Heart left ventricle (tissue), 16 donors: ENCODE results near the gene GLA. TPM values are rescaled to one million over a fixed set of nuclear protein-coding genes. Genes with fewer than 3 reads are reported as not detected.
A peak's percentile ranks its signal among the peaks of the same experiment; 100 is the strongest.

Experiments used
- ATAC-seq, 4 donors: fragments of 200-7000 bp; cut with Tn5 transposase; one replicate each; pipeline ENCODE4 v1.9.1; 2020 to 2022; ENCODE audit warnings: moderate library complexity in 4 of 4, mild to moderate bottlenecking in 3 of 4, moderate number of reproducible peaks in 1 of 4
- DNase-seq, 5 donors: peaks; one replicate each; pipeline ENCODE4 v3.0.0-alpha.2; 2020
- H3K27ac ChIP-seq, 12 donors: fragments of 200-600 bp; sonication (generic) in 4 of 12; one replicate each; pipeline versions ENCODE4 v1.5.0 to v1.8.0; 2016 to 2022; ENCODE audit warnings: mild to moderate bottlenecking in 2 of 12
- H3K27me3 ChIP-seq, 9 donors: fragments of 200-600 bp; sonication (generic) in 2 of 9; one replicate each; pipeline versions ENCODE4 v1.5.1 to v1.8.0; 2016 to 2022; ENCODE audit warnings: mild to moderate bottlenecking in 3 of 9
- H3K36me3 ChIP-seq, 9 donors: fragments of 200-600 bp; sonication (generic) in 2 of 9; one replicate each; pipeline versions ENCODE4 v1.5.0 to v1.8.0; 2018 to 2022; ENCODE audit warnings: mild to moderate bottlenecking in 2 of 9
- H3K4me1 ChIP-seq, 12 donors: fragments of 200-600 bp; sonication (generic) in 4 of 12; one replicate each; pipeline versions ENCODE4 v1.5.0 to v1.8.0; 2016 to 2022; ENCODE audit warnings: mild to moderate bottlenecking in 3 of 12
- H3K4me3 ChIP-seq, 12 donors: fragments of 200-600 bp; sonication (generic) in 4 of 12; one replicate each; pipeline versions ENCODE4 v1.5.0 to v1.8.0; 2017 to 2022; ENCODE audit warnings: mild to moderate bottlenecking in 9 of 12, moderate library complexity in 4 of 12
- H3K9me3 ChIP-seq, 12 donors: fragments of 200-600 bp; sonication (generic) in 4 of 12; one replicate each; pipeline versions ENCODE4 v1.5.0 to v1.8.0; 2016 to 2022; ENCODE audit warnings: mild to moderate bottlenecking in 1 of 12
- CTCF ChIP-seq, 12 donors: fragments of 200-600 bp; sonication (generic) in 4 of 12; IDR thresholded peaks; one replicate each; pipeline versions ENCODE4 v1.5.0 to v1.8.0; 2018 to 2022; ENCODE audit warnings: antibody characterized with exemption in 12 of 12, mild to moderate bottlenecking in 5 of 12
- POLR2A ChIP-seq, 2 donors: fragments of 450-650 bp; IDR thresholded peaks; one replicate each; pipeline ENCODE4 v1.6.1; 2017; ENCODE audit warnings: antibody characterized with exemption in 2 of 2, mild to moderate bottlenecking in 2 of 2, moderate library complexity in 2 of 2
- WGBS, 4 donors: extraction: QIAGEN DNeasy Blood & Tissue Kit in 2 of 4; methylation state at CpG; one replicate each; pipeline versions ENCODE4 v1.1.5 to v1.1.7; 2013 to 2018; 5-methylcytosine and 5-hydroxymethylcytosine counted together
- intact Hi-C, 10 donors: fragments of 100-400 bp; cut with DNase I; formaldehyde crosslinking; loops; one replicate each; pipeline versions ENCODE4 v1.11.1 to v1.14.2; 2022
- long read RNA-seq, 3 donors: library from polyadenylated mRNA; unstranded; transcript quantifications; one replicate each; pipeline ENCODE4 v2.0.0, GENCODE V29; 2020 to 2021
- polyA plus RNA-seq, 2 donors: library from polyadenylated mRNA; stranded (reverse); fragments of 200-250 nt; gene quantifications; one replicate each; pipeline ENCODE4 v1.2.3, GENCODE V29; 2013
- total RNA-seq, 9 donors: library from RNA; depleted of rRNA in 2 of 9; stranded (reverse); fragments of >200 nt in 2 of 9; fragmentation: NEBNext Ultra II Directional in 3 of 9; extraction: Animal tissue kit (Norgen Biotek cat#: 25700) in 3 of 9; gene quantifications; one replicate each; pipeline versions ENCODE4 v1.1.0 to v1.2.4, GENCODE V29; 2016 to 2023
- donor health status: ischemic (EF 13 %, LVEDD 7.1; RV severe dilation, severe dysfunction).
- donor health status: healthy with polysubstance abuse.
- donor health status: DM: no; HTN: yes; CAD: no.
- donor health status: DM: no; HTN: no; CAD: no.
- donor health status: ischemic (EF 25% LVEDD 6.9; RV normal size, moderate dysfunction).
- donor health status: ischemic (EF 25% LVEDD 5.7; RV mildly dilated, moderate dysfunction).
- donor health status: healthy.
- donor health status: DM: yes; HTN: yes; CAD: no.
- donor health status: ischemic (EF 35%, LVEDD 5.7; RV mildly dilated, moderate dysfunction).
- donor health status: nonischemic (EF 11% LVEDD 7.7; RV severe dilation, severe dysfunction).
- donor health status: DM: yes; HTN: yes; CAD: no.
- donor health status: PGD.
- donor health status: ischemic (EF 29% LVEDD 5.4; RV normal size, mild dysfunction).
- donor health status: nonischemic (EF 23%, LVEDD 6.1; RV moderate dilation, normal function).

GLA gene
- total RNA-seq (10 to 100 TPM in 7 of 9 donors, 1 to 10 TPM in 2; 5.2 to 27.5 (median 11.1) TPM), polyA plus RNA-seq (10 to 100 TPM; 16.4 to 19.9 TPM)
- long read RNA-seq, donor 1, partial matches to known transcripts = 0 of 4 reads
- long read RNA-seq, donor 1, other reads (novel, unspliced or antisense) = 1 of 4 reads
- long read RNA-seq, donor 2, transcript GLA-204 (3 exons, 793 nt) = minor isoform, 7 of 37 reads
- long read RNA-seq, donor 2, transcript GLA-201 (7 exons, 1,318 nt) = major isoform, 27 of 37 reads
- long read RNA-seq, donor 2, partial matches to known transcripts = 0 of 37 reads
- long read RNA-seq, donor 2, other reads (novel, unspliced or antisense) = 3 of 37 reads
- long read RNA-seq, donor 3, transcript GLA-201 (7 exons, 1,318 nt) = major isoform, 8 of 10 reads
- long read RNA-seq, donor 3, partial matches to known transcripts = 1 of 10 reads
- long read RNA-seq, donor 3, other reads (novel, unspliced or antisense) = 0 of 10 reads

DNA sequence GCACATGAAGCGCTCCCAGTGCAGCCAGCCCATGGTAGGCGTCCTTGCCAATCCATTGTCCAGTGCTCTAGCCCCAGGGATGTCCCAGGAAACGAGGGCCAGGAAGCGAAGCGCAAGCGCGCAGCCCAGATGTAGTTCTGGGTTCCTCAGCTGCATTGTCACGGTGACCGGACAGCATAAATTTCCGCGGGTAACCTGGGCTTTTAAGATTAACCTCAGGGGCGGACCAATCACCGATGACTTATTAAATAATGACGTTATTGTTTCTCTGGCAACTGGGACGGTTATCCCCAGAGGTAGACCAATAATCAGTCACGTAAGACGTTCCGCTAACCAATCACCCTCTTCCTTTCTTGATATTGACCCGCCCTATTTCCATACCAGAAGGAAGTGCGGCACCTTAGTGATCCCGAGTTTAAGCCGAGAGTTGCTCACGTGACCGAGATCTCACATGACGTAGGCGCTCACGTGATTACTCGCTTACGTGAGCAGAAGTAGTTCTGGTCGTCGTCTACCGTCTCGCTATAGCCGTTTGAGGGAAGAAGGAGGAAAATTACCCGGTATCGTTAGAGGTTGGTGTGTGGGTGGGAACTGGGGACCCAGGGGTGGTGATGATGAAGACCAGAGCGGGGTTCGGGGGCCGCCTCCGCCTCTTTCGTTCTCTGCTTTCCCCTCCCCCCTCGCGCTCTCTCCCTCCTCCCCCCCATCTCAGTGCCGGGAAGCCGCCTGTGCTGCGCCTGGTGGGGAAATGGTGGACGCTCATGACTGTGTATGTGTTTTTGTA is at the start of gene GLA, which contains the start of gene HNRNPH2:
Gene GLA (minus strand): TSS at position 178 of the 784 bp plus-strand sequence. CDS start 22 bp downstream, at position 156.
Gene HNRNPH2 (plus strand): TSS at position 475 of the 784 bp plus-strand sequence. CDS start 3,767 bp downstream, outside the sequence.
- WGBS, 4 donors = 0 to 39% (median 16%) methylated on average over 43 to 47 of the region's 47 CpGs
- DNase-seq (peak; percentile 88 to 92 (median 90)), ATAC-seq (peak; percentile 98 to 99 (median 99))
- H3K9me3 ChIP-seq = no peaks in the 10 kb centered on the region
- H3K4me1 ChIP-seq = peaks cover 0 to 33% (median 13%) of the 10 kb centered on the region in 12 donors
- no peaks in the 10 kb centered on the region for H3K27me3 ChIP-seq
- peak in 3 of 12 donors; percentile 9 to 17 (median 10) for TF ChIP-seq CTCF (IDR thresholded peaks at IDR 0.05)
- TF ChIP-seq POLR2A (IDR thresholded peaks at IDR 0.05) = peak in 1 of 2 donors; percentile 33
- intact Hi-C loops = no loop called here
- peak within 1 kb of the TSS; percentile 84 to 98 (median 91) for H3K27ac ChIP-seq
- peak within 1 kb of the TSS; percentile 21 to 97 (median 67) for H3K4me3 ChIP-seq
- peaks cover 0 to 19% (median 12%) of the 10 kb centered on the region in 9 donors for H3K36me3 ChIP-seq

GRCh38 chrX:101452056-101452455 is 44.3 kb upstream of the GLA start:
- H3K36me3 ChIP-seq = peaks cover 0 to 35% (median 3%) of the 10 kb centered on the region in 9 donors
- peaks cover 0 to 10% (median 0%) of the 10 kb centered on the region in 12 donors for H3K4me1 ChIP-seq
- no peaks in the 10 kb centered on the region for H3K9me3 ChIP-seq
- no peaks in the 10 kb centered on the region for H3K27me3 ChIP-seq
- ATAC-seq (no peak), DNase-seq (no peak)
- no peak overlapping the region for H3K27ac ChIP-seq
- TF ChIP-seq CTCF (IDR thresholded peaks at IDR 0.05) (no peak), POLR2A (IDR thresholded peaks at IDR 0.05) (no peak)
- intact Hi-C loops = no loop called here
- no peak overlapping the region for H3K4me3 ChIP-seq
- 59 to 87% (median 72%) methylated on average over 3 of the region's 3 CpGs for WGBS, 4 donors

GRCh38 chrX:101450961-101451360 is 43.2 kb upstream of the GLA start:
- peaks cover 0 to 10% (median 0%) of the 10 kb centered on the region in 12 donors for H3K4me1 ChIP-seq
- TF ChIP-seq CTCF (IDR thresholded peaks at IDR 0.05) = no peak
- no peak for TF ChIP-seq POLR2A (IDR thresholded peaks at IDR 0.05)
- no peaks in the 10 kb centered on the region for H3K9me3 ChIP-seq
- WGBS, 4 donors = 28 to 65% (median 39%) methylated on average over 2 of the region's 2 CpGs
- ATAC-seq = peak in 3 of 4 donors; percentile 37 to 92 (median 64)
- H3K27me3 ChIP-seq = no peaks in the 10 kb centered on the region
- no peak overlapping the region for H3K4me3 ChIP-seq
- intact Hi-C loops = no loop called here
- no peak overlapping the region for H3K27ac ChIP-seq
- peaks cover 0 to 37% (median 3%) of the 10 kb centered on the region in 9 donors for H3K36me3 ChIP-seq
- peak in 2 of 5 donors; percentile 37 to 49 for DNase-seq
